GM19193 (cell line): ENCODE results near the gene ANKS1B.

Experiments
- POLR2A ChIP-seq: IDR thresholded peaks from 4 replicates; pipeline ENCODE4 v1.6.1; 2011; ENCODE audit not compliant: insufficient read depth, insufficient read length; ENCODE audit errors: extremely low read depth

ANKS1B gene

DNA sequence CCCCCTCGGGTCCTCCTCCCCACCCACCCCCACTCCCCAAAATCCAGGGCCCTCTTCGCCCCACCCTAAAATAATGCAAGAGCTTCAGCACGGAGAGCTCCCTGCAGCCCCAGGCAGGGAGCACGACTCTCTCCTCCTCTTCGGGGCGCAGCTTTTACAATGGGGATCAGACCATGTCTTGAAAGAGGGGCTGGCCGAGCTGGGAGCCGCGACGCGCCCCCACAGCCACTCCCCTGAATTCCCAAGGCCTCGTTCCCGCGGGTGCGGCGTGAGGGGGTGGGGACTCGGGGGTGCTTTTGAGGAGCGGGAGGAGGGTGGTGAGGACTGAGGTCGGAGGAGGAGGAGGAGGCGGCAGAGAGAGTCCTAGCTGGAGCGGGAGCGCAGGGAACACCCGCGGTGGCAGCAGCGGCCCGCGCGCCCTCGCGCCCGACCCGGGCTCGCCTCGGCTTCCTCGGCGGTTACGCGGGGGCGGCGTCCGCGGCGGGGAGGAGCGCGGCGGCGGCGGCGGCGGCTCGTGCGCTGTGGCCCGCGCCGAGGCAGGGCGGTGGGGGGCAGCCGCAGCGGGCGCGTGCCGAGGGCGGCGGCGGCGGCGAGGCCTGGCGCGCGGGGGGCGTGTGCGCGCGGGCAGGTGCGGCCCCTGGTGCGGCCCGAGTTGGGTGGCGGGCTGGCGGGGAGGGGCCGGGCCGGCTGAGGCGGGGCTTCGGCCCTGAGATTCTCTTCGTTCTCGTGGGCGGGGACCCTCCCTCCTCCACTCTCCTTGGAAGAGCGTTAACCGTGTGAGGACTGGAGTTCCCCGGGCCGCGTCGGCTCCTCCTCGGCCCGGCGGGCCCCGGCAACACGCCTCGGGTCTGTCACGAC, at the start of gene ANKS1B:
ANKS1B (minus strand) TSS at position 666 of the 858 bp plus-strand sequence. CDS start 699 bp downstream, outside the sequence.
- TF ChIP-seq POLR2A, result no peak

DNA sequence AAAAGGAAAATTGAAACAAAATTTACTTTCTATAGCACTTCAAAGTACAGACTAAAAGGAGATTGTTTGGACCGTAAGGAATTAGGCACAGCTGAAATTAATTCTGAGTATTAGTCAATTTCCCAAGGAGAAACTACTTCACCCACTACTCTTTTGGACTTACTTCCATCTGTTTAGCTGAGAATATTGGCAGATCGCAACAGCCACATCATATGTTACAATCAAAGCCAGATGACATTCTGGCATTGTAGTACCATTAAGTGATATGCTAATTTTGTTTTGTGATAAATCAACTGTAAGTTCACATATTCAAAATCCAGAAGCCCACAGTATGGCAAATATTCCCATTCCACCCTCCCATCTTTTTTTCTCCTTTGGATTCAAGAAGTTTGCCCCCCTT, 47.1 kb upstream of the ANKS1B start:
- TF ChIP-seq POLR2A, result no peak

DNA sequence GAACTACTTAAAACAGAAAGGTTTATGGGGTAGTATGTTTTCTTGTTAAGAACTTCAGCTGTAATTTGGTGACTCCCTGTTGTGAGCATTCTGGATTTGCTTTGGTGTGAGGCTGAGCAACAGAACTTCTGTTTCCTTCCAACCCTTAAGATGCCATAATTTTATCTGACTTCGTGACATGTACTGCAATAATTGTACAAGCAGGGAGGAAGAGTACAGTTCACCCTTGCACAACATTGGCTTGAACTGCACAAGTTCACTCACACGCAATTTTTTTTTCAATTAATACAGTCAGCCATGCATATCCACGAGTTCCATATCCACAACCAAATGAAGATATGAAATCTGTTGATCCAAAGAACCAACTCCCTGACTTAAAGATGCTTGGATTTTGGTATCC, 42.9 kb upstream of the ANKS1B start:
- TF ChIP-seq POLR2A, result no peak

DNA sequence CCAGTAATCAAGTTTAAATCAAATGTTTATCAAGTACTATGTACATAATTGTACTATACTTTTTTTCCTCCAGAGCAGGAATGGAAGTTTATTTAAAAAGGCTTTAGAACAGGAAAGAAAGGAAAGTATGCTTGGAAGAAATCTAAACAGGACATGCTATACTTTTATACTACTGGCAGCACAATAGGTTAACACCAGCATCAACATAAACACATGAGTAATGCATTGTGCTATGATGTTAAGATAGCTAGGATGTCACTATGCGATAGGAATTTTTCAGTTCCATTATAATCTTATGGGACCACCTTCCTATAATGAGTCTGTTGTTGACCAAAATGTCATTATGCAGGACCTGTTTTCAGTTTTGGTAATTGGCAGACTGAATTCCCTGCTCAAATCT, 41.5 kb upstream of the ANKS1B start:
- no peak for TF ChIP-seq POLR2A

- no peak for TF ChIP-seq POLR2A
Observed at GRCh38 chr12:100024974-100025555, 40.3 kb upstream of the ANKS1B start.

DNA sequence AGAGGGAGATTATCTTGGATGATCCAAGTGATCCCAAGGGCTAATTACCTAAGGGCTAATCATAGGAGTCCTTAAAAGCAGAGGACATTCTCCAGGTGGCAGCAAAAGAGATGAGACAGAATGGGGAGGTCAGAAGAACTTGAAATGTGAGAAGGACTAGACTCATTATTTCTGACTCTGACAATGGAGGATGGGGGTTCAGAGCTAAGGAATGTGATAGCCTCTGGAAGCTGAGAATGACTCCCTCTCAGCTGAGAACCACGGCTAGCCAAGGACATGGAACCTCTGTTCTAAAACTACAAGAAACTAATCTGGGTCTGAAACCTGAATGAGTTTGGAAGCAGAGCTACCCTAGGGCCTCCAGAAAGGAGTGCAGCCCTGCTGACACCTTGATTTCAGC, 35.6 kb upstream of the ANKS1B start:
- no peak for TF ChIP-seq POLR2A

GRCh38 chr12:100017056-100017455, 32.3 kb upstream of the ANKS1B start:
- no peak for TF ChIP-seq POLR2A

DNA sequence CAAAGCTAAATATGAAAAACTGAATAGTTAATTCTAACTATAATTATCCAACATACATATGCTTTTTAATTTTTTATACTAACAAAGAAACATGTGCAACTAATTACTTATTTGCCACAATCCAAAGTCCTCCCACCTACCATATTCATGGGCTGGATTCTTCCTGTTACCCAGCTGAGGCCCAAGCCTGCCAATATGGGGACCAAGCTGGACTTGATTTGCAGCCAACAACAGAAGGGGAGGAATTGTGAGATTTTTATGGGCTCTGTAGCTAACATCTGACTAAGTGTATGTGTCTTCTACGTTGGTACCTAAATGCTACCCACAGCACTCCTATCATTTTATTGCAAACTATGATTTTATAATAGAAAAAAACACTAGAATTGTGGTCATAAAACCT, 13.1 kb upstream of the ANKS1B start:
- no peak for TF ChIP-seq POLR2A

DNA sequence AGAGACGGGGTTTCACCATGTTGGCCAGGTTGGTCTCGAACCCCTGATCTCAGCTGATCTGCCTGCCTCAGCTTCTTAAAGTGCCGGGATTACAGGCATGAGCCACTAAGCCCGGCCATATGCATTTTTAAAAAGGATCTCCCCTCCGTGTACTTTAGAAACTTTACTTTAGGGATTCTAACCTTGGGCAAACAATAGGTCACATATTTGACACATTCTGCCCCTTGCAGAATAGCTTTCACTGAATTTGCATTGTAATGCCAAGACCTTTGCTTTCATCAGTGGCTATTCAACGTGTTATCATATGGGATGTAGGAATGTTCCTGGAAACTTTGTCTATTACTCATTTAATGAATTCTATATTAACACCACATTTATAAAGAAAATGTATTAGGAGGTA, 11.4 kb upstream of the ANKS1B start:
- no peak for TF ChIP-seq POLR2A

DNA sequence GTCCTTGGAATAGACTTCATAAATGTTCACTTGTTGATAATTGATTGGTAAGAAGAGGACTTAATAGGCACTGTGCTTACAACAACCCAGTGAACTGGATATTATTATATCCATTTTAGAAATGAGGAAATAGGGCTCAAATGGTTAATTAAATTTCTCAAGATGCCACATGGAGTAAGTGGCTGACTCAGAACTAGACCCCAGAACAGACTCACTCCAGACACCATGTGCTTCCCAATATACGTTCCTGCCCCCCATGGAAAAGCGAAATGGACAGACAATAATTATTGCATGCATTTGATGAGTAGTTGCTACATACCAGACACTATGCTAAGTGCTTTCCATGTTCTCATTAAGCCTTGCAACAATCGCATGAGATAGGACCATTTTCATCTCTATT, 895 bp upstream of the ANKS1B start:
- no peak for TF ChIP-seq POLR2A

GRCh38 chr12:99985129-99985570, 414 bp upstream of the ANKS1B start:
- TF ChIP-seq POLR2A, result no peak

GRCh38 chr12:99983456-99984258, 1.1 kb downstream of the ANKS1B start:
- TF ChIP-seq POLR2A, result no peak

GRCh38 chr12:99981639-99982190, 3.0 kb downstream of the ANKS1B start:
- no peak for TF ChIP-seq POLR2A

DNA sequence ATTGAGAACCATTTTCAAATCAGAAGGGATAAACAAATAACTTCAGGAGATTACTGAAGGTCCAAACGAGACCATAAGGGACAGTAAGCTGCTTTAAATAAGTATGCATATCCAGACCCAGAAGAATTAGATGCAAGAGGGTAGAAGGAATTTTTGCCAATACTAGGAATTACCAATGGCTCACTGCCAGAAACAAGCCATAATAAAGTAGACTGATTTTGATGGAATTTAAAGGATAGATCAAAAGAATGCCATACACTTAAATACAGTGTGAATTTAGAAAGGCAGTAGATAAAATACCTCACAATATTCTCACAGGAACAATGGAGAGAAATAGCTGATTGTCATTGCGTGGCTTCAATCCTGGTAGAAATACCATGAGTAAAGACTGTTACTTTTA, 5.3 kb downstream of the ANKS1B start:
- TF ChIP-seq POLR2A, result no peak

DNA sequence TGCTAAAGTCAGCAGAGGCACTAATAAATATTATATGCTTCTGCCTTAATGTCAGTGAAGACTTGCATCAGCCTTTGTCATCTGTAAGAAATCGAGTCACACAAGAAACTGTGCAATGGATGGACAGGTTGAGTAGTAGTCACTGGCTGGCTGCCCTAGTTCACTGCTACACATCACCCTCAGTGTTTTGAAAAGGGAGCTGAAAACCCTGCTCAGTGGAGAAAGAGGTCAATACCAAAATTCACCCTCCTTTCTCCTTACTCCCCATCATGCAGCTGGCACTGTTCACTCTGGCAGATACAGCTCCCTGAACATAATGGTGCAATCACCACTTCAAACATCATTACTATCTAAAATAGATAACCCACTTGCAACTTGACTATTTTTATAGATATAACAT, 6.6 kb downstream of the ANKS1B start:
- no peak for TF ChIP-seq POLR2A
